Measurements from ENCODE around the gene ENPP5.

The ENPP5 gene, protein sequence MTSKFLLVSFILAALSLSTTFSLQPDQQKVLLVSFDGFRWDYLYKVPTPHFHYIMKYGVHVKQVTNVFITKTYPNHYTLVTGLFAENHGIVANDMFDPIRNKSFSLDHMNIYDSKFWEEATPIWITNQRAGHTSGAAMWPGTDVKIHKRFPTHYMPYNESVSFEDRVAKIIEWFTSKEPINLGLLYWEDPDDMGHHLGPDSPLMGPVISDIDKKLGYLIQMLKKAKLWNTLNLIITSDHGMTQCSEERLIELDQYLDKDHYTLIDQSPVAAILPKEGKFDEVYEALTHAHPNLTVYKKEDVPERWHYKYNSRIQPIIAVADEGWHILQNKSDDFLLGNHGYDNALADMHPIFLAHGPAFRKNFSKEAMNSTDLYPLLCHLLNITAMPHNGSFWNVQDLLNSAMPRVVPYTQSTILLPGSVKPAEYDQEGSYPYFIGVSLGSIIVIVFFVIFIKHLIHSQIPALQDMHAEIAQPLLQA

DNA sequence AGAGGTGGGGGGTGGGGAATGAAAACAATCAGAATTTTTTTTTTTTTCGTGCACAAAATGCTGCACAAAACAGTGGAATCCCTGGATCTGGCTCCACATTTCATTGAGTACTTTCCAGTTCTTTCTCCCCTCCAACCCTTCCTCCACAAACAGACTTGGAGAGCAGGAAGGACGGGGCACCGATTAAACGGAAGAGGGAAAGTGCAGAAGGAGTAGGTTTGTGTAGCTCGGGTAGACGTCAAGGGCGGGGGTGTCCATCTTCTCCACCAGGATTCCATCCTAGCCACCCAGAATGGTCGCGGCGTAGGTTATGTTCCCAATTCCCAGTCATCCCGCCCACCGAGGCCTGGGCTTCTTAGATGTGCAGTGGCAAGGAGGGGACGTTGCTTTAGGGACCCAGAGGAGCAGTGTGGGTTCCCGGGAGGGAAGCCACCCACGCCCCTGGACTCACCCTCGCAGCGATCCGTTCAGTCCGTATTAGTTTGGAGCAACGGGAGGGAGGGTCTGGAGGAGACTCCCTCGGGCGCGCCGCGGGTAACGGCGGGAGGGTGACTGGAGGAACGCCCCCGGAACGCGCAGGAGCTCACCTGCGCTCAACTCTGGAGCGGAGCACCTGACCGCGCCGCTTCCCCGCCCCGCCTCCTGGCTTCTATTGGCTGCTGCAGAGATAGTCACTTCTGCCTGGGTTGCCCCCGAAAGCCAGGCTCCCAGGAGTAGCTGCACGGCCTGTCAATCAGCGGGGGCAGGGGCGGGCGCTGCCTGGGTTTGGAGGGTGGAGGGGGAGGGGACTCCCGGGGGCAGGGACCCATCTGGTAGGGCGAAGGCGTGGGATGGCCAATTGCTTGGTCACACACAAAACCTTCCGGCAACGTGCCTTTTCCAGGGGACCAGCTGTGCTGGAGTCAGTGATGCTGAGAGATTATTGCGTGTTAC, at the start of gene ENPP5:
ENPP5 (minus strand) TSS at position 624 of the 933 bp plus-strand sequence. CDS start 2,718 bp downstream, outside the sequence.
- peak; percentile 13 to 46 (median 20) for DNase-seq (ENCODE audit: low read depth in 3 of 3)

DNA sequence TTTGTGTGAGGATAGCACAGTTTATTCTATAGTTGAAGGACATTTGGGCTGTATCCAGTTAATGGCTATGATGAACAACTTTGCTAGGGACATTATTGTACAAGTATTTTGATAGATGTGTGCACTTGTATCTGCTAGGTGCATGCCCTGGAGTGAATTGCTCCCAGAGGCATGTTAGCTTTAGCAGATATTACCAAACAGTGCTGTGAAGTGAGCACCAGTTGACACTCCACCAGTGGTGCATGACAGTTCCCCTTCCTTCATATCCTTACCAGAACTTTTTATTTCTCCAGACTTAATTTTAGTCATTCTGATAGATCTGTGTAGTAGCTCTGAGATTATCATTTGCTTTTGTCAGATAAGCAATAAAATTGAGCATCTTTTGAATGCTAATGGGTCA, 48.9 kb upstream of the ENPP5 start:
- DNase-seq (ENCODE audit: low read depth in 3 of 3) = no peak

DNA sequence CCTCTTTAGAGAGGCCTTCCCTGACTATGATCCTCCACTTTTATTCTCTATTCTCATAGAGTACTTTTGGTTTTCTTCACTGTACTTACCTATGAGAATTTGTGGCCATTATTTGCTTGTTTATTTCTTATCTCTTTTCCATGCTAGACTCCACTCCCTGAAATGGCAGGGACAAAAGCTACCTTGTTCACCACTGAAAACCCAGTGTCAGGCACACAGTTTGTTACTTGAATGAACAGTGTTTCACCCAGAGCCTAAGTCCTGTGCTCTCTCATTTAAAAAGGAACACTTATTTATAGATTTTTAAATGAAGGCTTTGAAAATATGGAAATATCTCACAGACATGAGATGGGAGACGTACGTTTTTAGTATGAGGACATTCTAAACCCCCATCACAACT, 47.7 kb upstream of the ENPP5 start:
- no peak for DNase-seq (ENCODE audit: low read depth in 3 of 3)

DNA sequence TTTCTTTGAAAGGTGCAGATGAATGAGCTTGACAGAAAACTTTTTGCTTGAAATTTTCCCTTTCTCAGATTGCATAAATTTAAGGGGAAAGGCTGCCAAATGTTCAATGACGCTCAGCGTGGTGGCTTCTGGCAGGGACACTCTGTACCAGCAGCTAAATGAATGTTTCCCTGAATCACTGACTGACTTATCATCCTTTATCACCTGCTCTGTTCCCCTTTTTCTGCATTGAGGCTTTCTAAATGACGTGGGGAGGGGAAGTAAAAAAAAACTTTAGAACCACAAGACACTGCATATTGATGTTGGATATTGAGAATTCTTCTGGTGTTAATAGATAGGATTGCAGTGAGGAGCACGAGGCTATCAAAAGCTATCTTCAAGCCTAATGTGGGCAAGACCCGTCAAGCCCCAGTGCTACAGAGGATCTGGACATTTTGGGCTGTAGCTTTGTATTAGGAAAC, 46.9 kb upstream of the ENPP5 start:
- DNase-seq (ENCODE audit: low read depth in 3 of 3) = peak in 1 of 3 donors; percentile 10

DNA sequence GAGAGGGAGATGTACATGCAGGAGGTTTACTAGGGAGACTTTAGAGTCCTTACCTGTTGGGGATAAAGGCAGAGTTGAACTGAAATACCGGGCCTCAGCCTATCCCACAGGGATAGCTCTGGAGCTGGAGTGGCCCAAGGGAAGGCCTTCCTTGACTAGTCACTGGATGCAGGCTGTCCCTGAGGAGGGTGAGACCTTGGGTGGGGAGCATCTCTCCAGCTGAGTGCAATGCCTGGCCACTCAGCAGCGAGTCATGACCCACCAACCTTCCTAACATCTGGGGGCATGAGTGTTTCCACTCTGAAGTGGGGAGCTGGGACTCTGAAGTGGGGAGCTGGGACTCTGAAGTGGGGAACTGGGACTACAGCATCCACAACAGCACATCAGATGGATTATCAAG, 46.1 kb upstream of the ENPP5 start:
- DNase-seq (ENCODE audit: low read depth in 3 of 3) = no peak

DNA sequence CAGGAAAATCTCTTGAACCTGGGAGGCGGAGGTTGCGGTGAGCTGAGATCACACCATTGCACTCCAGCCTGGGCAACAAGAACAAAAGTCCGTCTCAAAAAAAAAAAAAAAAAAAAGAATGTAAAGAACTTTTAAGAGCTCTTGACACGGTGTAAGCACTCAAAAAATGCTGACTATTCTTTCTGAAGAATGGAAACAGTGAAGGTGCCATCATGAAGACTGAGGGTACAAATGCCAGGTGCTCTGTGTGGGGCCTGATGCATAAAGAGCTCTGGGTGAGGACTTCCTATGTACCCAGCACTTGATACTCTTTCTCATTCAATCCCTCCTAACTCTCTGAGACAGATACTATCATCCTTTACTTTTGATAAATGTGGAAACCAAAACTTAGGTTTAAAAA, 45.0 kb upstream of the ENPP5 start:
- no peak for DNase-seq (ENCODE audit: low read depth in 3 of 3)

DNA sequence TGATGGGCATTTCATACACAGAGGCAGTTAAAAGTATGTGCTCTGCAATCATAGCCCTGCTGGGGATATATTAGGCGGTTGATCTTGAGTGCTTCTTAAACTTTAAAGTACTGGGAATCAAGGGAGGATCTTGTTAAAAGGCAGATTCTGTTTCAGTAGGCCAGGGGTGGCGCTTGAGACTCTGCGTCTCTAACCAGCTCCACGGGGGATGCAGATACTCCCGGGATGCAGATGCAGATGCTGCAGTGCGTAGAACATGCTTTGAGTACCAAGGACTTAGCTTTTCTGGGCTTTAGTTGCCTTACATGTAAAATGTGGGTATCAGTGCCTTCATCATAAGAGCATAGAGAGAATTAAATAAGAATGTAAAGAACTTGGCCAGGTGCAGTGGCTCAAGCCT, 44.4 kb upstream of the ENPP5 start:
- no peak for DNase-seq (ENCODE audit: low read depth in 3 of 3)

DNA sequence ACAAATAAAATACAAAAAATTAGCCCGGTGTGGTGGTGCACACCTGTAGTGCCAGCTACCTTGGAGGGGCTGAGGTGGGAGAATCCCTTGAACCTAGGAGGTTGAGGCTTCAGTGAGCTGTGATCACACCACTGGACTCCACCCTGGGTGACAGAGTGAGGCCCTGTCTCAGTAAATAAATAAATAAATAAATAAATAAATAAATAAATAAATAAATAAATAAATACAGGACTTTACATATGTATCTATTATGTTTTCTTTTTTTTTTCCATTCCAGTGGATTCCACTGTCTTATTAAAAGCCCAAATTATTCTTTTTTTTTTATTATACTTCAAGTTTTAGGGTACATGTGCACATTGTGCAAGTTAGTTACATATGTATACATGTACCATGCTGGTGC, 41.1 kb upstream of the ENPP5 start:
- DNase-seq (ENCODE audit: low read depth in 3 of 3) = no peak

DNA sequence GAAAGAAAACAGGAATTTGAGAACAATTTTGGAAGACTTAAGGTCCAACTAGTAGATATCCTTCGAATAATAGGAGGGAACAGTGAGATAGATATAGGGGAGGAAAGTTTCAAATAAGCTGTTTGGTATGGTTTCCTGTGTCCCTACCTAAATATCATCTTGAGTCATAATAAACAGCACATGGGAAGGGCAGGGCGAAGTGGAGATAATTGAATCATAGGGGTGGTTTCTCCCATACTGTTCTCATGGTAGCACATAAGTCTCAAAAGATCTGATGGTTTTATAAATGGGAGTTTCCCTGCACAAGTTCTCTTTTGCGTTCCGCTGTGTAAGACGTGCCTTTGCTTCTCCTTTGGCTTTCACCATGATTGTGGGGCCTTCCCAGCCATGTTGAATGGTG, 39.5 kb upstream of the ENPP5 start:
- DNase-seq (ENCODE audit: low read depth in 3 of 3) = no peak

DNA sequence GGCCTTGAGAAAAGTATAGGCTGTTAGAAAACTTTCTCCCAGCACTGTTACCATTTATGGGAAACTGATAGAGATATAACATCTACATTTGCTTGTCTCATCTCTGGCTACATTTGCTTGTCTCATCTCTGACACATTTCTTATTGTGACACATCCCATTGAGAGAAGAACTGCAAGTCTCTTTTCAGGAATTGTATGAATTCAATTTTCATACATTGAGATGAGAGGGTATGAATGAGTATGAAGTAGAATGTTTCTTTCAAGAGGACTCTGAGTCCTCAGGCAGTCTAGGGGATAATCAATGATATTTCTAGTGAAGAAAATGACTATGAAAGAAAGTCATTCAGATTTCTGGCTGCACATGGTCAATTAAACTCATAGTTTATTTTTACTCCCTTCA, 37.5 kb upstream of the ENPP5 start:
- DNase-seq (ENCODE audit: low read depth in 3 of 3) = no peak

DNA sequence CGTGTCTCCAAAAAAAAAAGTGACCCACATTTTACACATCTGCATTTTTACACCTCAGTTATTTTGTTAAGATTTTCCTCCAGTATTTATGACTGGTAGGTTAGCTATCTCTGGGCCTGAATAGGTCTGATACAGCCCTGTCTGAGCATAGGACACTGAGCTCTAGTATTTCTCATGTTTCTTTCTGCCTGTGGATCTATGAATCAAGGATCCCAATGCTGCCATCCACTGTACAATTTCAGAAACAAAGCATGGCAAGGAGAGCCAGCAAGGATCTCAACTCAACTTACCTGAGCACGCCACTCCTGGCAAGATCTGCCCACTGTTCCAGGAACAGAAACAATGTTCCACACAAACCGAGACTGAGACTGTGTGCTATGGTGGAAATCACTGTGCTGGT, 36.4 kb upstream of the ENPP5 start:
- DNase-seq (ENCODE audit: low read depth in 3 of 3) = no peak

DNA sequence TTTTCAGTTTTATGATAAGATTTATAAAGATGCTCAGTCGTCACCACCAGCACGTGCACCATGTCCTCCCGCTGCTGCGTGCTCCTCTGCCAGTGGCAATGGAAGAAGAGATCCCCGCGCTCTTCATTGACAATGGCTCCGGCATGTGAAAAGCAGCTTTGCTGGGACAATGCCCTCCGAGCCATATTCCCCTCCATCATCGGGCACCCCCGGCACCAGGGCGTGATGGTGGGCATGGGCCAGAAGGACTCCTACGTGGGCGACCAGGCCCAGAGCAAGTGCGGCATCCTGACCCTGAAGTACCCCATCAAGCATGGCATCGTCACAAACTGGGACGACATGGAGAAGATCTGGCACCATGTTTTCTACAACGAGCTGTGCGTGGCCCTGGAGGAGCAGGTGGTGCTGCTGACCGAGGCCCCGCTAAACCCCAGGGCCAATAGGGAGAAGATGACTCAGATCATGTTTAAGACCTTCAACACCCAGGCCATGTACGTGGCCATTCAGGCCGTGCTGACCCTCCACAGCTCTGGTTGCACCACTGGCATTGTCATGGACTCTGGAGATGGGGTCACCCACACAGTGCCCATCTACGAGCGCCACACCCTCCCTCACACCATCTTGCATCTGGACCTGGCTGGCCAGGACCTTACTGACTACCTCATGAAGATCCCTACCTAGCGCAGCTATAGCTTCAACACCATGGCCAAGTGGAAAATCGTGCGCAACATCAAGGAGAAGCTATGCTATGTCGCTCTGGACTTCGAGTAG, 34.3 kb upstream of the ENPP5 start:
- DNase-seq (ENCODE audit: low read depth in 3 of 3) = no peak

DNA sequence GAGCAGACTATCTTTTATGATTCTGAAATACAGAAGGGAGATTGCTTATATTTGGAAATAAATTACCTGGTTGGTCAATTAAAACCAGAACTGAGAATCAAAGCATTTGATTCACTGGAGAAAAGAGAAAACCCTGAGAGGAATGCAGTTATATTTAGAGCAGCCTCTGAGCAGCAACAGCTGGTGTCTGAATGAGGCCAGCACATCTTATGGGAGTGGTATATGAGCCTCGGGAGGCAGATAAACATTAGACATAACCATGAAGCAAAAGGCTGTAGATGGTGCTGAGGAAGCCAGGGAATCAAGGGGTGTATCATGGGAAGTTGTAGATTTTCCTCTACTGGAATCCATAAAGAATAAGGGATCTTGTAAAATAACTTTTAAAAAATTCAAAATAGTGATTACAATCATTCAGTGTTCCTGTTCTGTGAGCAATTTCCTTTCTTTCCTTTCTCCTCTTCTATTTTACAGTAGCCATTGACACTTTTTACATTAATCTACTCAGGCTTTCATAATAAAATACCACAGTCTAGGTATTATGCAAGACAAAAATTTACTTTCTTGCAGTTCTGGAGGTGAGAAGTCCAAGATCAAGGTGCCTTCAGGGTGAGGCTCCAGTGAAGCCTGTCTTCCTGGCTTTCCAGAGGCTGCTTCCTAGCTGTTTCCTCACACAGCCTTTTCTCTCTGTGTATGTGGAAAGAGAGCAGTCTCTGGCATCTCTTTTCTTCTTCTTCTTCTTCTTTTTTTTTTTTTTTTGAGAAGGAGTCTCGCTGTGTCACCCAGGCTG, 32.8 kb upstream of the ENPP5 start:
- no peak for DNase-seq (ENCODE audit: low read depth in 3 of 3)

DNA sequence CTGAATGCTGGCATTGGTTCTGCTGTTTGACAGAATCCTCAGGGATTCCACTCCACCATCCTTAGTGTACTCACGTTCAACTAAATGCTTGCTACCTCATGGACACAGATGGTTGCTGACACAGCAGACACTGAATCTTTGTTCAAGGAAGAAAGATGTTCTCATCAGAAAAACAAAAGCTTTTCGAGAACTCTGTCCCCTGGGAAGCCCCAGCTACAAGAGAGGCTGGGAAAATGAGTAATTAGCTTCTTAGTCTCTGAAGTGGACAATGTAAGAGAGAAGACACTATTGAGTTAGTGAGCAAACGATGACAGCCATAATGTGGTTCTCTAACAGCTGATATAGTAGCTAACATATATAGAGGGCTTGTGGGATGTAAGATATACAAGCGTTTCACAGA, 30.9 kb upstream of the ENPP5 start:
- DNase-seq (ENCODE audit: low read depth in 3 of 3) = no peak

DNA sequence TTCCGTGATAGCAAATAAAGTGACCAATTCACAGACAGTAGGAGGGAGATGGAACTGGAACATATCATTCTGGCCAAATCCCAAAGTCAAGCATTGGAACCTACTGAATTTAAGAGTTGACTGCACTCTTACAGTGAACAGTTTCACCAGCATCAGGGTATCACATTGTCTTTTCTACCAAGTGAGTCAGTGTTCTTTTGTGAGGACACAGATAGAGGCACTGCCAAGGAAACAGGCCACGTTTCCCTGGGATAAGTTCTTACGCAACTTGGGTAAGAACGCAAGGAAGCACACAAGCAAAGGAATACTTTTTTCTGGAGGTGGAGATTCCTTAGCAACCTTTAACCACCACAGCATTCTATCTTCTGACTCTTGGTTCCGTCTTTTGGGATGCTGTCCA, 28.6 kb upstream of the ENPP5 start:
- no peak for DNase-seq (ENCODE audit: low read depth in 3 of 3)

DNA sequence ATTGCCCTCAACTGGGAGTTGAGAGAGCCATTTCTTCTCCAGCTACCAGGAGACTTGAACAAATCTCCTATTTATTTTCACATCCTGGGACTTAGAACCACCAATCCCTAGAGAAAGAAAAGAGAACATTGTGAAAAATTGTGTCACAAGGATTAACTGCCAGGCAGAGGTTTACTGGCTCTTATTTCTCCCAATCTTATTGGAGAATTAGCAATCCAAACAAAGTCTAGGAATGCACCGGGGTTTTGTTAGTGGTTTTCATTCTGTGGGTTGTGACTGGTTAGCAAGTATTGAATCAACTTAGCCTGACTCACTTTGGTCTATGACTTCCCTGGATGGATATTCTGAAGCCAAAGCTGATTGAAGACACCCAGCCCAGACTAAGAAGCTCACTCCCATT, 21.2 kb upstream of the ENPP5 start:
- DNase-seq (ENCODE audit: low read depth in 3 of 3) = no peak

DNA sequence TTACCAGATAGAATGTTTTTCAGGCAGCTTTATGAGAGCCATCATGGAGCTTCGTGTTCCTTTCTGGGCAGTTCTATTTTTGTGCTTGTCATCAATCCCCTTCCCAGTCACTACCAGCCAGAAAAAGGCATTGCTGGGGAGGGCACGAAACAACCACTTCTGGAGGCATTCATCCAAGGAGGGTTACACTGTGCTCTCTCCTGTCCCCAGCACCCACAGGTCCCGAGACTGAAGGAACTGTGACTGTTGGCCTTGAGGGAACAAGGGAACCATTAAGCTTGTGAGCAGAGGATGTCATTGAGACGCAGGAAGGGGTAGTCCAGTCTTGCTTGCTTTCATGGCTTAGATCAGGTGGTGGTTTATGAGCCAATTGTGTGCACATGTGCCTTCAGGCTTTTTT, 20.1 kb upstream of the ENPP5 start:
- no peak for DNase-seq (ENCODE audit: low read depth in 3 of 3)

DNA sequence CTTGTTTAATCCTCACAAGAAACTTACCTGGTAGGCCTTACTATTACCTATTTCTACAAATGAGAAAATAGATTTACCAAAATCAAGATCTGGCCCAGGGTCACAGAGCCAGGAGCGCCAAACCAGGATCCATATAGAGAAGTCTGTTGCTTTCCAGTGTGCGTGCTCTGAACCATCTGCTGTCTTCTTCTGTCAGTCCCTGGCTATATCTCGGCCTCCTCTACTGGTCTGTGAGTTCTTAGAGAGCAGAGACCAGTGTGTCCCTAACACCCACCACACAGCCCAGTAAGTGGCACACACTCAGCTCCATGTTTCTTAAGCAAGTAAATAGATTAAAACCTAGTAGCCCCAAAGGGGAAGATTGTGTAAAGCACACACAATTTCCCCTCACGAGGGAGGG, 18.9 kb upstream of the ENPP5 start:
- no peak for DNase-seq (ENCODE audit: low read depth in 3 of 3)

DNA sequence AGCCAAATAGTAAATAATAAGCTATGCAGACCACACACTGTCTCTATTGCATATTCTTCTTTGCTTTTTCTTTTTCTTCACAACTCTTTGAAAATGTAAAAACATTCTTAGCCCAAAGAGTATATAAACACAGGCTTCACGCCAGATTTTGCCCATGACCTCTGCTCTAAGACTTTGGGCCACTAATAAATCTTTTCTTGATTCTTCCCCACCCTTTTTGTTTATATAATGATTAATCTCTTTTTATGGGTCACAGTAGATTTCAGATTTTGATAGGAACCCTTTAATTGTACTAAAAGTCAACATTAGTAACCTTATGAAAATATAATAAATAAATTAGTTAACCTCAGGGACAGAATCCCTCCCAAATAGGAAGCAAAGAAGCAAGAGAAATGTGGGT, 15.8 kb upstream of the ENPP5 start:
- DNase-seq (ENCODE audit: low read depth in 3 of 3) = no peak

DNA sequence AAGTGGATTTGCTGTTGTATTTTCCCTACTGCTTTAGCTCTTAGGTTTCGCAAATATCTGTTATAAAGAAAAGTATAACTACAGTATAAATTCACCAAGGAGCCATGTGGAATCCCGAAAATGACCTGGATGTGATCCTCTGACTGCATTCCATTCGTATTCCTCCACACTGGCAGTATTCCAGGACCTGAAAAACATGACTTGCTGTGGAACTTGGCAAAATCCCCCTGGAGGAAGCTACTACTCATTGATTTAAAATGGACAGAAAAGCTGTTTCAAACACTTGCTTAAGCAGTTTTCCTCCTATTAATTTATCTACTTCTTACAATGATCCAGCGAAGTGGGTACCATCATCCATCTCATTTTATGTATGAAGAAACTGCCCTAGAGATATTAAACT, 13.3 kb upstream of the ENPP5 start:
- DNase-seq (ENCODE audit: low read depth in 3 of 3) = no peak

DNA sequence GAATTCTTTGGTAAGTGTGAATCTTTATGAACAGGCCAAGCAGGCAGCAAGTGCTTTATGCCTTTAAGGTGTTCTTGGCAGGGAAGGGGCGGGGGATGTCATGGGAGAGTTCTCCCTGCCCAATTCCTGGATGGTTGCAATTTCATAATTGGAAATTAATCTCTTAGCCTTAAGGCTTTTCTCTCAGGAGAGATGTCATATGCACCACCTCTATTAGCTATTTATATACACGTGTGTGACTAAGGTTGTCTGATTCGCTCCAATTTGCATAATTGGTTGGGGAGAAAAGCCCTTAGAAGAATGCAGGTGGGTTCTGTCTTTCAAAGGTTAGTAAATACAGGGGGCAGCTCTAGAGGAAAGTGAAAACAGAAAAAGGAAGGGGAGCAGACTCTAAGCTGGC, 5.2 kb upstream of the ENPP5 start:
- DNase-seq (ENCODE audit: low read depth in 3 of 3) = no peak
